Thoracic aorta (tissue), 2 donors: ENCODE results near the gene LFNG. TPM values are rescaled to one million over a fixed set of nuclear protein-coding genes. Genes with fewer than 3 reads are reported as not detected.

ENCODE experiments used
- ATAC-seq: fragments of 150-250 bp; one replicate; pipeline ENCODE4 v1.8.0; 2017; ENCODE audit warnings: low read depth; ENCODE audit not compliant: insufficient number of reproducible peaks, low FRiP score
- DNase-seq: peaks from one replicate; pipeline ENCODE4 v3.0.0-alpha.2; 2020; ENCODE audit warnings: low spot score
- H3K27ac ChIP-seq, 2 donors: fragments of 200-600 bp; sonication (generic); 1 replicate in 1 of 2; 2 replicates in 1 of 2; pipeline ENCODE4 v1.5.1; 2016; ENCODE audit warnings: mild to moderate bottlenecking in 2 of 2, moderate library complexity in 2 of 2
- H3K27me3 ChIP-seq: fragments of 200-600 bp; sonication (generic); replicated peaks from 2 replicates; pipeline ENCODE4 v1.6.0; 2016; ENCODE audit warnings: mild to moderate bottlenecking; ENCODE audit not compliant: insufficient read depth
- H3K36me3 ChIP-seq: fragments of 200-600 bp; sonication (generic); one replicate; pipeline ENCODE4 v1.5.1; 2016
- H3K4me1 ChIP-seq, 2 donors: fragments of 200-600 bp; sonication (generic); 1 replicate in 1 of 2; 2 replicates in 1 of 2; pipeline versions ENCODE4 v1.5.1 to v1.6.0; 2016; ENCODE audit warnings: low read depth in 2 of 2, mild to moderate bottlenecking in 1 of 2; ENCODE audit not compliant: control insufficient read depth in 1 of 2
- H3K4me3 ChIP-seq: fragments of 200-600 bp; sonication (generic); 2 replicates; pipeline ENCODE4 v1.5.1; 2016; ENCODE audit warnings: mild to moderate bottlenecking
- H3K9me3 ChIP-seq: fragments of 200-600 bp; sonication (generic); 2 replicates; pipeline ENCODE4 v1.5.1; 2016
- total RNA-seq, 2 donors: library from RNA; depleted of rRNA; stranded (reverse); fragments of >200 nt; gene quantifications; one replicate each; pipeline versions ENCODE4 v1.1.0 to v1.2.3, GENCODE V29; 2016
- TF ChIP-seq, protein P1 (sequence below): fragments of 200-600 bp; sonication (generic); IDR thresholded peaks from one replicate; pipeline ENCODE4 v1.5.1; 2019; ENCODE audit warnings: antibody characterized with exemption

LFNG gene
- total RNA-seq, 2 donors from 2014 or later = 8.0 to 24.1 TPM

DNA sequence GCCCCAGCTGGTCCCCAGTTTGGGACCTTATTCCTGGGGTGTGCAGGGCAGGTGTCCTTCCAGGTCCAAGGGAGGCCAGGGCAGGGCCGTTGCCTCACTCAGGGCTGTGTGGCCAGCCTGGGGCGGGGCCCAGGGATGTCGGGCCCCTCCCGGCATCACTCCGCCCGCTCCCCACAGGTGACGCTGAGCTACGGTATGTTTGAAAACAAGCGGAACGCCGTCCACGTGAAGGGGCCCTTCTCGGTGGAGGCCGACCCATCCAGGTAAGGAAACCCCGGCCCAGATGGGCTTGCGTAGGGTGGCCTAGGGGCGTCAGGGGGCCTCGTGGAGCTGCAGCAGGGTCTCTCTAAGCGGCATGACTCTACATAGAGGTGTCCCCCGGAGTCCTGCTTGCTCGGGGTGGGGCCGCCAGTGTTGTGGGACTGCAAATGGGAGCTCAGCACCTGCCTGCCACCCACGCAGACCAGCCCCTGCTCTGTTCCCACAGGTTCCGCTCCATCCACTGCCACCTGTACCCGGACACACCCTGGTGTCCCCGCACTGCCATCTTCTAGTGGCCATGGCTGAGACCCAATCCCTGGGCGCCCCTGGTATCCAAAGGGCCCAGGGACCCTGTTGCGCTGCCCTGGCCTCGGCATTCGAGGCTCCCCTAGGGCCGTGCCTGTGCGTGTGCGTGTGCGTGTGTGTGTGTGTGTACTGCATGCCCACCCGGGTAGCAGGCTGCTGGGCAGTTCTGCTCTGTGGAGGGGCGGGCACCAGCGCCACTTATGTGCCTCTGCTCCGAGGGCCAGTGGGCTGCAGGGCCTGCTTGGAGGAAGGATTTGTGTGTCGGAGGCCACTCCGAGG is 7.3 kb downstream of the LFNG start:
- H3K27ac ChIP-seq = no peak overlapping the region
- no peaks in the 10 kb centered on the region for H3K9me3 ChIP-seq
- no peaks in the 10 kb centered on the region for H3K27me3 ChIP-seq
- peaks cover 6 to 37% of the 10 kb centered on the region in 2 donors for H3K4me1 ChIP-seq
- H3K36me3 ChIP-seq = no peaks in the 10 kb centered on the region
- TF ChIP-seq, protein P1, sequence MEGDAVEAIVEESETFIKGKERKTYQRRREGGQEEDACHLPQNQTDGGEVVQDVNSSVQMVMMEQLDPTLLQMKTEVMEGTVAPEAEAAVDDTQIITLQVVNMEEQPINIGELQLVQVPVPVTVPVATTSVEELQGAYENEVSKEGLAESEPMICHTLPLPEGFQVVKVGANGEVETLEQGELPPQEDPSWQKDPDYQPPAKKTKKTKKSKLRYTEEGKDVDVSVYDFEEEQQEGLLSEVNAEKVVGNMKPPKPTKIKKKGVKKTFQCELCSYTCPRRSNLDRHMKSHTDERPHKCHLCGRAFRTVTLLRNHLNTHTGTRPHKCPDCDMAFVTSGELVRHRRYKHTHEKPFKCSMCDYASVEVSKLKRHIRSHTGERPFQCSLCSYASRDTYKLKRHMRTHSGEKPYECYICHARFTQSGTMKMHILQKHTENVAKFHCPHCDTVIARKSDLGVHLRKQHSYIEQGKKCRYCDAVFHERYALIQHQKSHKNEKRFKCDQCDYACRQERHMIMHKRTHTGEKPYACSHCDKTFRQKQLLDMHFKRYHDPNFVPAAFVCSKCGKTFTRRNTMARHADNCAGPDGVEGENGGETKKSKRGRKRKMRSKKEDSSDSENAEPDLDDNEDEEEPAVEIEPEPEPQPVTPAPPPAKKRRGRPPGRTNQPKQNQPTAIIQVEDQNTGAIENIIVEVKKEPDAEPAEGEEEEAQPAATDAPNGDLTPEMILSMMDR = no peak
- ATAC-seq (no peak), DNase-seq (no peak)
- no peak overlapping the region for H3K4me3 ChIP-seq

DNA sequence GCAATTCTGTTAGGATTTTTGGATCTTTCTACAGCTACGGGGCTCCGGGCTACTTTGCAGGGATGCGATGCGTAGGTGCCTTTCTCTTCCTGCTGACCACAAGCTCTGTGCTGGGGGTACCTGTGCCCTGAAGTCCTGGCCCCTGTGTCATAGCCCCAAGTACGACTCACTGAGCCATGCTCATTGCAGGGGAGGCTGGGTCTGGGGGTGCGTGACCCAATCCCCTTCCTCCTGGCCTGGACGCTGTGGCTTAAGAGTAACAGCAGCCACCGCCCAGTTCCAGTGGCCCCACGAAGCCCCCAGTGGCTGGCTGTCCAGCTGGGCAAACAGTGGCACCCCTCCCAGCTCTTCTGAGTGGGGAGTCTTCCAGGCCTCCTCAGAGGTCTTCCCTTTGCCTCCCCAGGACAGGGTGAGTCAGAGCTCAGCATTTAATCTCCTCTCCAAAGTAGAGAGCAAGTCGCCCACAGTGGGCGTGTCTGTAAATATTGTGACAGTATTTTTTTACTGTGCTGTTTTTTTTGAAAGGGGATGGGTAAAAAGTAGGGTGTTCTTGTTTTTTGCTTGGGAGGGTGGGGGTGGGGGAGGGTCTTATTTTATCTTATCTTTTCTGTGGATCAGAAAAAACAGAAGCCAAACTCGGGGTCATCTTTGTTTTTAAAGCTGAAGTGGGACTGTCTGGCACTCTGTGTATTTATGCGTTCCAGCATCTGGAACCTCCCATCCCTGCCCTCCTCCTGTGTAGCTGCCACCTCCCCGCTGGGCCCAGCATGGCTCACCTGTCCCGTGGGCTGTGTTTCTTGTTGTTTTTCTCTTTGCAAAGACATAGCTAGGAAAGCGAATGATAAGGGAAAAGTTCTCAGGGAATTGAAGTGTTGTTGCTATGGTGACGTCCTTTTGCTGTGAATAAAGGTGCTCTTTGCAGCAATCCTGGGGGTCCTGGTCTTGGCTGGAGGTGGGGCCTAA is 8.2 kb downstream of the LFNG start:
- no peak overlapping the region for H3K27ac ChIP-seq
- H3K4me1 ChIP-seq = peaks cover 6 to 34% of the 10 kb centered on the region in 2 donors
- TF ChIP-seq, protein P1 = no peak
- no peak for ATAC-seq
- no peaks in the 10 kb centered on the region for H3K9me3 ChIP-seq
- DNase-seq = no peak
- no peaks in the 10 kb centered on the region for H3K27me3 ChIP-seq
- no peaks in the 10 kb centered on the region for H3K36me3 ChIP-seq
- no peak overlapping the region for H3K4me3 ChIP-seq

DNA sequence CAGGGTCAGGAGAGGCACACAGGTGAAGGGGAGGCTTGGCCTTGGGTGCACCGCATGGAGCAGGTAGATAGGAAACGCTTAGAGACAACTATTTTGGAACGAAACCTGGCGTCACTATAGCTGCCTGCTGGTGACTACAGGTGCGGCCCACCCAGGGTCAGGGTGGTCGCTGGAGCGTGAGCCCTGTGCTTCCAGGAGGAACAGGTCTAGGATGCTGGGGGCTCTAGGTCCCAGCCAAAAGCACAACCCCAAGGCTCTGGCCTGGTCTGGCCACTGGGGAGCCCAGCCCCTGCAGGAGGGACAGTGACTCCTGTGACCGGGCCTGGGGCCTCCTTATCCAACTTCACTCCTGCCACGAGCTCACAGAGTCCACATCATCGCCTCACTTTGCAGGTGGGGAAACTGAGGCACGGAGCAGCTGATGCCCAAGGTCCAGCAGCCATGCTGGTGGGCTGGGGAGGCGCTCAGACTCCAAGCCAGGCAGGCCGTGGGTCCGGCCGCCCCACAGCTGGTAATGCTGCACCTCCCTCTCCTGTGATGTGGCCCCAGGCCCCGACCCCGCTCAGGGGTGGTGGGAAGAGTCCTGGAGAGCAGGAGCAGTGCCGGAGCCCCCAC is 9.0 kb downstream of the LFNG start:
- TF ChIP-seq, protein P1 = no peak
- ATAC-seq = no peak
- no peaks in the 10 kb centered on the region for H3K27me3 ChIP-seq
- no peaks in the 10 kb centered on the region for H3K9me3 ChIP-seq
- no peak overlapping the region for H3K27ac ChIP-seq
- H3K36me3 ChIP-seq = no peaks in the 10 kb centered on the region
- no peak for DNase-seq
- no peak overlapping the region for H3K4me3 ChIP-seq
- peaks cover 6 to 26% of the 10 kb centered on the region in 2 donors for H3K4me1 ChIP-seq

DNA sequence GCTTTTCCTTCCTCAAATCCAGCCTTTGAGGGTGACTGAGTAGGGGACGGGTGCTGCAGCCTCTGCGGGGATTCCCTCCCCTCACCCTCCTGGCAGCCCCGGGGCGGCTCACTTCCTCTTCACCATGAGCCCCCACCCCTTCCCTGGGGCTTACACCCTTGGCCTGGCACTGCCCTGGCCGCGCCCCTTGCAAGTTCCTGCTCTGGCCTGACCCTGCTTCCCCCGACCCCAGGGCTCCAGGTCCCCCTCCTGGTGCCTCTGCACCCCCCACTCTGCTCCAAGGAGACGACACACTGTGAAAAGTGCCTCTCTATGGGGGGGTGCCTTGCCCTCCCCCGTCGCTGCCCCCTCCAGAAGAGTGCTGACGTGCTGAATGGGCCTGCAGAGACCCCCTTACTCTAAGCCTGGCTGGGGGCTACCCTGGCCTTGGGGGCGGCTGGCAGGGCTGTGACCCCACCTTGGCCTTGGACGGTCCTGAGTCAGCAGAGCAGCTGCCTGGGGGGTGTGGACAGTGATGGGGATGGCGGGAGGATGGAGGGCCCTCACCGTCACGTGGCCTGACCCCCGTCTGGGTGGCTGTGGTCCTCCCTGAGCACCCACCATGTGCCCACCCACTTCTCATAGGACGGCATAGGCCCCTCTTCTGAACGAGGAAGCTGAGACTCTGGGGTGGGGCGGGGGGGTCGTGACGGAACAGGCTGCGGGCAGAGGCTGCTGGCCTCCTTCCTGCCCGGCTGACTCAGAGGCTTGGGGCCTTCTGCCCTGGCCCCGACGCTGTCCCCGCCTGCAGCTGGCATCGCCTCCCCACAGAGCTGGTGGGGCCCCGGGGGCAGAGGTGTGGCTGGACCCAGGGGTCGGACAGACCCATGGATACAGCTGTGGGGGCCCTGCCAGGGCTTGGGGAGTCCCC is 9.8 kb downstream of the LFNG start:
- Histone ChIP-seq H3K27me3 (no peaks in the 10 kb centered on the region), H3K4me3 (no peak overlapping the region), H3K9me3 (no peaks in the 10 kb centered on the region), H3K27ac (peak overlapping the region; percentile 34 to 66), H3K4me1 (peaks cover 6 to 19% of the 10 kb centered on the region in 2 donors), H3K36me3 (no peaks in the 10 kb centered on the region)
- DNase-seq (no peak), ATAC-seq (no peak)
- TF ChIP-seq, protein P1 = no peak
